Immature natural killer cell (primary cell): ENCODE data around the gene NT5C1A. TPM values are rescaled to one million over a fixed set of nuclear protein-coding genes. Genes with fewer than 3 reads are reported as not detected.
A peak's percentile ranks its signal among the peaks of the same experiment; 100 is the strongest.

Experiments
- DNase-seq, 3 donors: peaks; one replicate each; pipeline ENCODE4 v3.0.0; 2022; ENCODE audit warnings: mixed read lengths in 1 of 3
- H3K27ac Mint-ChIP-seq, 6 donors: one replicate each; pipeline ENCODE4 v1.8.0; 2020; ENCODE audit warnings: mixed read lengths in 6 of 6, mild to moderate bottlenecking in 5 of 6, inconsistent platforms in 4 of 6, moderate library complexity in 3 of 6
- H3K27me3 Mint-ChIP-seq, 3 donors: one replicate each; pipeline ENCODE4 v1.8.0; 2020 to 2021; ENCODE audit warnings: low read depth in 3 of 3, mild to moderate bottlenecking in 3 of 3, mixed read lengths in 3 of 3, moderate library complexity in 3 of 3, inconsistent platforms in 1 of 3
- H3K36me3 Mint-ChIP-seq, 3 donors: one replicate each; pipeline ENCODE4 v1.8.0; 2020; ENCODE audit warnings: mixed read lengths in 3 of 3, inconsistent platforms in 2 of 3, mild to moderate bottlenecking in 2 of 3
- H3K4me1 Mint-ChIP-seq, 2 donors: one replicate each; pipeline ENCODE4 v1.8.0; 2020; ENCODE audit warnings: inconsistent platforms in 2 of 2, mild to moderate bottlenecking in 2 of 2, mixed read lengths in 2 of 2, moderate library complexity in 1 of 2
- H3K4me3 Mint-ChIP-seq, 5 donors: one replicate each; pipeline ENCODE4 v1.8.0; 2020; ENCODE audit warnings: mild to moderate bottlenecking in 5 of 5, mixed read lengths in 5 of 5, inconsistent platforms in 3 of 5, moderate library complexity in 3 of 5
- H3K9me3 Mint-ChIP-seq, 6 donors: one replicate each; pipeline ENCODE4 v1.8.0; 2020; ENCODE audit warnings: mild to moderate bottlenecking in 6 of 6, mixed read lengths in 6 of 6, inconsistent platforms in 4 of 6, moderate library complexity in 3 of 6
- polyA plus RNA-seq, 3 donors: library from polyadenylated mRNA; unstranded; fragments of 300-500 nt; fragmentation: Illumina TruSeq; gene quantifications; one replicate each; pipeline ENCODE4 v1.2.3, GENCODE V29; 2021

The NT5C1A gene
- polyA plus RNA-seq, 3 donors from 2014 or later, result not detected

DNA sequence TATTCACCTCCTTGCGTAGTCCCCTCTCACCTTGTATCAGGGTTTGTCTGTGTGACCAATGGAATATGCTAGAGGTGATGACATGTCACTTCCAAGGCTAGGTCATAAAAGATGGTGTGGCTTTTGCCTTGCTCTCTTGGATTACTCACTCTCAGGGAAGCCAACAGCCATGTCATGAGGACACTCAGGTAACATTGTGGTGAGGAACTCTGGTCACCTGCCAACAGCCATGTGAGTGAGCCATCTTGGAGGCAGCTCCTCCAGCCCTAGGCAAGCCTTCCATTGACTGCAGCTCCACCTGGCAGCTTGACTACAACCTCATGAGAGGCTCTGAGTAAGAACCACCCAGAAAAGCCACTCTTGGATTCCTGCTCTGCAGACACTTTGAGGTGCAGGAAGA lies 21.5 kb downstream of the NT5C1A start:
- no peaks in the 10 kb centered on the region for H3K4me1 Mint-ChIP-seq
- H3K27ac Mint-ChIP-seq, result no peak overlapping the region
- peaks cover 2 to 6% (median 2%) of the 10 kb centered on the region in 3 donors for H3K27me3 Mint-ChIP-seq
- no peaks in the 10 kb centered on the region for H3K36me3 Mint-ChIP-seq
- no peaks in the 10 kb centered on the region for H3K9me3 Mint-ChIP-seq
- no peak overlapping the region for H3K4me3 Mint-ChIP-seq
- DNase-seq, result no peak

GRCh38 chr1:39649636-39650185 lies 22.2 kb downstream of the NT5C1A start:
- no peak overlapping the region for H3K4me3 Mint-ChIP-seq
- H3K9me3 Mint-ChIP-seq, result no peaks in the 10 kb centered on the region
- H3K27ac Mint-ChIP-seq, result no peak overlapping the region
- no peak for DNase-seq
- H3K4me1 Mint-ChIP-seq, result no peaks in the 10 kb centered on the region
- no peaks in the 10 kb centered on the region for H3K36me3 Mint-ChIP-seq
- H3K27me3 Mint-ChIP-seq, result peaks cover 2 to 6% (median 4%) of the 10 kb centered on the region in 3 donors

DNA sequence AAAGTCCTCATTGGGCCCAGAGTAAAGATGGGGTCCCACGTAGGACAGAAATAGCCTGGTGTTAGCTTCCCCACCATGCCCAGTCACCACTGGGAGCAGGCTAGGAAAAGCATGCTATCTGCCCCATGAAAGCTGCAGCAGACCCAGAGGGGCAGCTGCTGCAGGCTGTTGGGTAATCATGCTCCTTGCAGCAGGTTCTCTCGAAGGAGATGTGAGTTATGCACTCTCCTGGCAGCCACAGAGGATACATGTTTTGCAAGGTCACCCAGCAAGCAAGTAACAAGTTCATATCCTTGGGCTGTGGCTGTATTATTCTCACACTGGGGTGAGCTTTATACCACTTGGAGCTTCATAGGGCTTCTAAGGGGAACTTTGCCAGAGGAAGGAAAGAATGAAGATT lies 23.4 kb downstream of the NT5C1A start:
- Mint-ChIP-seq H3K4me3 (no peak overlapping the region), H3K9me3 (no peaks in the 10 kb centered on the region), H3K4me1 (no peaks in the 10 kb centered on the region), H3K27ac (no peak overlapping the region), H3K27me3 (peaks cover 2 to 8% (median 4%) of the 10 kb centered on the region in 3 donors), H3K36me3 (no peaks in the 10 kb centered on the region)
- DNase-seq, result no peak

- H3K27me3 Mint-ChIP-seq, result peaks cover 0 to 8% (median 5%) of the 10 kb centered on the region in 3 donors
- H3K4me3 Mint-ChIP-seq, result no peak overlapping the region
- no peaks in the 10 kb centered on the region for H3K4me1 Mint-ChIP-seq
- no peak overlapping the region for H3K27ac Mint-ChIP-seq
- no peaks in the 10 kb centered on the region for H3K36me3 Mint-ChIP-seq
- peaks cover 0 to 2% (median 0%) of the 10 kb centered on the region in 6 donors for H3K9me3 Mint-ChIP-seq
- DNase-seq, result no peak
Observed at GRCh38 chr1:39647247-39647646, 24.7 kb downstream of the NT5C1A start.

DNA sequence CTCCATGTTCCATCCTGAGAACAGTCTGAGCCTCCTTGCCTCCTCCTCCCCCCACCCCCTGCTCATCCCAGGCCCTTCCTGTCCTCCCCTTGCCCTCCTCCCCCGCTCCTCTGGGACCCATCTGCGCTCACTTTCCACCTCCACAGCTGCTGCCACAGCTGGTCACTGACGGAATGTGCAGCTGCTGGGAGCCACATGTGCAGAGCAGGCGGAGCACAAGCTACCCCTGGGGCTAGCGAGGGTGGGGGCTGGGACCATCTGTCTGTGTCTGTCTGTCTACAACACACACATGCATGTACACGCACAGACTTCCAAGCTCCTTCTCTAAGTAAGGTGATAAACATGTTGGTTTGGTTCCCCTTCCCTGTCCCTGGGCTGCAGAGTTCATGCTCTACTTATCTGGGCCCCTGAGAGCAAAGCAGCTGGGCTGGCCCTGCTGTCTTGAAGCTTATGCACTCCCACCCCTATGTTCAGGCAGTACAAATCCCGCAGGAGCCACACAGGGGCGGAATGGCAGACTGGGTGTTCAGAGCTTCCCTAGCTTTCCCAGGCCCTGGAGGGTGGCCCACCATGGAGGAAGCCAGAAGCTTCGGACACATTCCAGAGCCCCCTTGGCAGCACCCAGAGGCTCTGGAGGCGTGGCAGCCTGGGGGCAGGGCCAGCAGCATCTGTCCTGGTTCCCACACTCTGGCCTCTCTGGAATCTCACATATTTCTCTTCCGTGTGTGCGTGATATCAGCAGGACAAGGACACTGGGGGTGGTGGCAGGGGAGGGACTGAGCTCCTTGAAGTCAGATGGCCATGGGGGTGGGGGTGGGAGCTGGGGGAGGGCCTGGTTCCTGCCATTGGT lies 25.4 kb downstream of the NT5C1A start:
- no peak for DNase-seq
- Mint-ChIP-seq H3K4me3 (no peak overlapping the region), H3K27ac (no peak overlapping the region), H3K4me1 (no peaks in the 10 kb centered on the region), H3K36me3 (no peaks in the 10 kb centered on the region), H3K9me3 (peaks cover 0 to 2% (median 0%) of the 10 kb centered on the region in 6 donors), H3K27me3 (peaks cover 0 to 8% (median 5%) of the 10 kb centered on the region in 3 donors)

- H3K4me3 Mint-ChIP-seq, result no peak overlapping the region
- no peak for DNase-seq
- no peaks in the 10 kb centered on the region for H3K36me3 Mint-ChIP-seq
- no peak overlapping the region for H3K27ac Mint-ChIP-seq
- peaks cover 0 to 2% (median 0%) of the 10 kb centered on the region in 6 donors for H3K9me3 Mint-ChIP-seq
- H3K27me3 Mint-ChIP-seq, result peaks cover 5 to 9% (median 8%) of the 10 kb centered on the region in 3 donors
- H3K4me1 Mint-ChIP-seq, result no peaks in the 10 kb centered on the region
Observed at GRCh38 chr1:39645411-39646043, 26.4 kb downstream of the NT5C1A start.

GRCh38 chr1:39643705-39644104 lies 28.2 kb downstream of the NT5C1A start:
- Mint-ChIP-seq H3K4me1 (peaks cover 0 to 3% of the 10 kb centered on the region in 2 donors), H3K4me3 (no peak overlapping the region), H3K27me3 (peaks cover 9 to 11% (median 10%) of the 10 kb centered on the region in 3 donors), H3K36me3 (no peaks in the 10 kb centered on the region), H3K27ac (no peak overlapping the region), H3K9me3 (peaks cover 0 to 2% (median 0%) of the 10 kb centered on the region in 6 donors)
- DNase-seq, result no peak

GRCh38 chr1:39642796-39643195 lies 29.1 kb downstream of the NT5C1A start:
- Mint-ChIP-seq H3K27me3 (peaks cover 9 to 15% (median 12%) of the 10 kb centered on the region in 3 donors), H3K9me3 (peaks cover 0 to 2% (median 0%) of the 10 kb centered on the region in 6 donors), H3K4me1 (peaks cover 0 to 3% of the 10 kb centered on the region in 2 donors), H3K36me3 (no peaks in the 10 kb centered on the region), H3K4me3 (no peak overlapping the region), H3K27ac (no peak overlapping the region)
- no peak for DNase-seq

DNA sequence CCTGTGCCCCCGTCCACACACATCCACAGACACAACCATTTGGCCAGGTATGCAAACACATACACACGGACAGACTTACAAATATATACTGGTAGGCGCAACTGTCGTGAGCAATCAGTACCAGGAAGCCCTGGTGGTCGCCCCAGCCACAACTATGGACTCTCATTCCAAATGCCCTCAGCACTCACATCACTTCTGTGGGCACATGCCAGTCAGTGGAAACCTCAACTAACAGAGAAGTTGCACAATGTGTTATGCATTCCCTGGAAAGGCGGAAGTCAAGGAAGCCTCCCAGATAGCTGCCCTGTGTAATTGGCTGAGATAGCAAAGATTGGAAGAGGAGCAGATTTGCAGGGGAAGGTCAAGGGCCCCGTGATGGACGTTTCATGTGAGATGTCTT lies 31.0 kb downstream of the NT5C1A start:
- H3K9me3 Mint-ChIP-seq, result peaks cover 0 to 2% (median 0%) of the 10 kb centered on the region in 6 donors
- no peak overlapping the region for H3K4me3 Mint-ChIP-seq
- no peak overlapping the region for H3K27ac Mint-ChIP-seq
- no peak for DNase-seq
- peaks cover 7 to 18% (median 15%) of the 10 kb centered on the region in 3 donors for H3K27me3 Mint-ChIP-seq
- H3K36me3 Mint-ChIP-seq, result no peaks in the 10 kb centered on the region
- H3K4me1 Mint-ChIP-seq, result peaks cover 0 to 3% of the 10 kb centered on the region in 2 donors

DNA sequence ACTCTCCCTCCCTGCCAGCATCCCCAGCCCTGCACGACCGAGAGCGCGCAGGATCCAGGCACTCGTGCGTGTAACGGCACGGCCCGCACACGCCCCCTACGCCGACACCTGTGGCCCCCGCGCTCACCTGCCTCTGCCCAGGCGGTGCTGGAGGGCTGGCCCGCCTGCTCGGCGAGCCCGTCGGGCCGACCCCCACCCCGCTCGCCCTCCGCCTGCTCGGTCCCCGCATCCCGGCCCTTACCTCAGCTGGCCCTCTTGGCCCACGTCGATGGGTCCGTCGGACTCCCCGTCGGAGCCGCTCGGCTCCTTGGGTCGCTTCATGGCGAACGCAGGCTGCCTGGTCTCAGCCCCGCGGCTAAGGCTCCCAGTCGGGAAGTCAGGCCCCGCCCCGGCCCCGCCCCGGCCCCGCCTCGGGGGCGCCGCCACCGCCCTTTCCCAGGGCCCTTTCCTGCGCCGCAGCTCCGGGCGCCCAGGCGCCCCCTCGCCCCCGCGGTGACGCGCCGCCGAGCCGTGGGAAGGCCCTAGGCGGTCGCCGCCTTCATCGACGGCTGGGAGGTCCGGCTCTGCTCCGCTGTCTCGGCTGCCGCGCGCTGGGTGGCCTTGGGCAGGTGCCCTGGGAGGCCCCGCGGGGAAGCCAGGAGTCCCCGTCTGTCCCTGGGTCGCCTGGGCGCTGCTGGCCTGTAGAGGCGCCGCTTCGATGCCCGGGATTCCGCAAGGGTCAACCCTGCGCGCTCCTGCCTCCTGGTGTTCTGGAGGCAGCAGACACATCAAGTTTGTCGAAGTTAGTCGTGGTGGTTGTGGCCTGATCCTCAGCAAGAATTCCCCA lies 32.4 kb downstream of the NT5C1A start, which contains the start of gene HEYL:
Gene HEYL, minus strand, starts transcription at position 339 of the 826 bp plus-strand sequence. Its CDS starts 18 bp downstream, at position 321.
- H3K4me1 Mint-ChIP-seq, result peaks cover 0 to 3% of the 10 kb centered on the region in 2 donors
- peaks cover 0 to 2% (median 0%) of the 10 kb centered on the region in 6 donors for H3K9me3 Mint-ChIP-seq
- DNase-seq, result no peak
- H3K27ac Mint-ChIP-seq, result no peak within 1 kb of the TSS
- H3K36me3 Mint-ChIP-seq, result no peaks in the 10 kb centered on the region
- H3K27me3 Mint-ChIP-seq, result peaks cover 8 to 18% (median 13%) of the 10 kb centered on the region in 3 donors
- peak within 1 kb of the TSS in 3 of 5 donors; percentile 30 to 52 (median 38) for H3K4me3 Mint-ChIP-seq

DNA sequence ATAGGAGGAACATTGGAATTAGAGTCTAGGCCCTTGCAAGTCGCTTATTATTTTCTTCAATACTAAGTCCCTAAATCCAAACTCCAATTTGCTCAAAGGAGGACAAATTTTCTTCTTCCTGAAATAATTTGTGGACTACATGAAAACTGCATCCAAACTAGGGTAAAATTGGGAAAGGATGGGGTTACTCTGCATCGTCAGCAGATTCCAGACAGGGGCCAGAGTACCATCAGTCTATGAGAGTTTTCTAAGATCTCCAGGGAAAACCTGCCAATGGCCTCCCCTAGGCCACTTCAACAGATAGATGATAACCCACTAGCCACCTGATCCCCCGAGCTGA lies 33.0 kb downstream of the NT5C1A start:
- no peak for DNase-seq
- no peaks in the 10 kb centered on the region for H3K36me3 Mint-ChIP-seq
- no peak overlapping the region for H3K27ac Mint-ChIP-seq
- H3K9me3 Mint-ChIP-seq, result peaks cover 0 to 2% (median 0%) of the 10 kb centered on the region in 6 donors
- peak overlapping the region in 2 of 5 donors; percentile 30 to 40 for H3K4me3 Mint-ChIP-seq
- peaks cover 0 to 3% of the 10 kb centered on the region in 2 donors for H3K4me1 Mint-ChIP-seq
- peaks cover 6 to 18% (median 13%) of the 10 kb centered on the region in 3 donors for H3K27me3 Mint-ChIP-seq

GRCh38 chr1:39637361-39637760 lies 34.5 kb downstream of the NT5C1A start:
- Mint-ChIP-seq H3K27ac (no peak overlapping the region), H3K36me3 (no peaks in the 10 kb centered on the region), H3K4me1 (peaks cover 0 to 3% of the 10 kb centered on the region in 2 donors), H3K9me3 (no peaks in the 10 kb centered on the region), H3K4me3 (no peak overlapping the region), H3K27me3 (peaks cover 8 to 19% (median 12%) of the 10 kb centered on the region in 3 donors)
- no peak for DNase-seq

DNA sequence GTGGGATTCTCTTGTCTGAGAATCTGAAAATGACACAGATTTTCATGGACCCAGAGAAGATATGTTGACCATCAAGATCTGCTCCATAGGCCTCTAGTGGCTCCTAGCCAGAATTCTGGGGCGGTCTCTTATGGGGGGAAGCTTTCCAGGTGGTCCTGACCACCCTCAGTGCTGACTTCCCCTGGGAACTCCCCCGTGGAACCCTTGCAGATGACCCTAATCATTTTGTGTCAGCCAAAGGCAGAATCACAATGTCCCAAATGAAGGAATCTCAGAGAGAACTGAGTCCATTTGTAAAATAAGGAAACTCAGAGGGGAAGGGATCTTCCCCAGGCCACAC lies 36.1 kb downstream of the NT5C1A start:
- H3K36me3 Mint-ChIP-seq, result no peaks in the 10 kb centered on the region
- no peaks in the 10 kb centered on the region for H3K9me3 Mint-ChIP-seq
- H3K4me3 Mint-ChIP-seq, result no peak overlapping the region

More for the DNA sequence above, 36.1 kb downstream of the NT5C1A start:
- Mint-ChIP-seq H3K27ac (no peak overlapping the region), H3K27me3 (peaks cover 8 to 16% (median 10%) of the 10 kb centered on the region in 3 donors), H3K4me1 (peaks cover 0 to 3% of the 10 kb centered on the region in 2 donors)
- no peak for DNase-seq
